K562 (cell line): ENCODE results near the gene GNG14. TPM values are rescaled to one million over a fixed set of nuclear protein-coding genes. Genes with fewer than 3 reads are reported as not detected.

Source experiments
- ATAC-seq: fragments of 200-7000 bp; cut with Tn5 transposase; 3 replicates; pipeline ENCODE4 v1.9.1; 2020; ENCODE audit warnings: moderate library complexity
- BruUV-seq: library from RNA; stranded (reverse); fragments of 400-500 nt; replicated peaks from 2 replicates; lab custom pipeline; 2021; lab: Mats Ljungman, UMichigan
- CTCF ChIA-PET: fragments of 300-600 bp; formaldehyde crosslinking; extraction: SDS; loops from one replicate; lab custom pipeline; 2021; ENCODE audit warnings: low intra/inter-chr PET ratio; lab: Yijun Ruan, JAX
- POLR2A ChIA-PET: fragments of 300-600, 350-650 bp; sonication (Branson Sonifier 250); formaldehyde crosslinking; extraction: SDS; loops from one replicate; lab custom pipeline; 2021; ENCODE audit warnings: antibody characterized with exemption, inconsistent platforms; lab: Yijun Ruan, JAX
- DNase-seq, 4 experiments: peaks; one replicate each; pipeline versions ENCODE4 v3.0.0 to v3.0.0-alpha.2; 2011 to 2018; ENCODE audit warnings: low spot score in 3 of 4, mixed read lengths in 3 of 4; ENCODE audit errors: extremely low read depth in 1 of 4
- FAIRE-seq: peaks from 2 replicates; lab custom pipeline; 2011; peaks lifted over from hg19 to GRCh38; lab: Jason Lieb, UNC
- H2AFZ ChIP-seq: 2 replicates; pipeline ENCODE4 v1.6.0; 2011; ENCODE audit warnings: low read depth, low read length, control low read depth, inconsistent platforms
- H3K27ac ChIP-seq: fragments of 200-600 bp; 3 replicates; pipeline ENCODE4 v1.8.0; 2011; ENCODE audit warnings: low read depth, mild to moderate bottlenecking, control low read depth, inconsistent platforms, low read length, moderate library complexity, mixed read lengths; ENCODE audit errors: extremely low read depth
- H3K27me3 ChIP-seq, 2 experiments: fragments of 300-600 bp in 1 of 2; 2 replicates in 1 of 2; 3 replicates in 1 of 2; pipeline versions ENCODE4 v1.6.0 to v1.8.0; 2011; ENCODE audit warnings: inconsistent platforms in 2 of 2, low read length in 2 of 2, mild to moderate bottlenecking in 1 of 2, mixed read lengths in 1 of 2, moderate library complexity in 1 of 2; ENCODE audit not compliant: control insufficient read depth in 2 of 2, insufficient read depth in 2 of 2
- H3K36me3 ChIP-seq: fragments of 300-600 bp; 3 replicates; pipeline ENCODE4 v1.8.0; 2011; ENCODE audit warnings: mild to moderate bottlenecking, low read length, inconsistent platforms; ENCODE audit not compliant: control insufficient read depth, insufficient read depth
- H3K4me1 ChIP-seq, 2 experiments: fragments of 200-600 bp in 1 of 2; replicated peaks in 1 of 2; 2 replicates in 1 of 2; 3 replicates in 1 of 2; pipeline versions ENCODE4 v1.5.1 to v1.8.0; 2011; ENCODE audit warnings: inconsistent platforms in 2 of 2, low read length in 2 of 2, mild to moderate bottlenecking in 1 of 2, mixed read lengths in 1 of 2, moderate library complexity in 1 of 2; ENCODE audit not compliant: control insufficient read depth in 2 of 2, insufficient read depth in 2 of 2
- H3K4me2 ChIP-seq: 2 replicates; pipeline ENCODE4 v1.6.1; 2011; ENCODE audit warnings: low read length, control low read depth, inconsistent platforms, mixed read lengths; ENCODE audit not compliant: insufficient read depth
- H3K4me3 ChIP-seq: fragments of 200-600 bp; sonication (generic), shearing (Covaris generic); 2 replicates; pipeline ENCODE4 v1.5.1; 2016; ENCODE audit warnings: control low read depth, inconsistent platforms
- H3K79me2 ChIP-seq: fragments of 200-600 bp; 3 replicates; pipeline ENCODE4 v1.8.0; 2011; ENCODE audit warnings: low read length, inconsistent platforms; ENCODE audit not compliant: control insufficient read depth, insufficient read depth
- H3K9ac ChIP-seq, 2 experiments: 2 replicates each; pipeline versions ENCODE4 v1.6.0 to v1.6.1; 2011; ENCODE audit warnings: low read depth in 2 of 2, low read length in 2 of 2, control low read depth in 1 of 2, inconsistent platforms in 1 of 2, mild to moderate bottlenecking in 1 of 2, mixed read lengths in 1 of 2; ENCODE audit not compliant: insufficient read depth in 1 of 2
- H3K9me1 ChIP-seq: one replicate; pipeline ENCODE4 v1.6.0; 2011; ENCODE audit warnings: inconsistent platforms, mild to moderate bottlenecking, low read length, moderate library complexity; ENCODE audit not compliant: control insufficient read depth, insufficient read depth
- H3K9me3 ChIP-seq: replicated peaks from 2 replicates; pipeline ENCODE4 v1.5.1; 2011; ENCODE audit warnings: low read depth, low read length, inconsistent platforms; ENCODE audit not compliant: control insufficient read depth, insufficient read depth
- H4K20me1 ChIP-seq: replicated peaks from 2 replicates; pipeline ENCODE4 v1.6.1; 2011; ENCODE audit warnings: low read length, inconsistent platforms, mixed read lengths; ENCODE audit not compliant: control insufficient read depth, insufficient read depth
- BMI1 ChIP-seq: fragments of 150-350 bp; IDR thresholded peaks from 2 replicates; pipeline ENCODE4 v1.6.1; 2014; ENCODE audit warnings: low read length
- CTCFL ChIP-seq: IDR thresholded peaks from 2 replicates; pipeline ENCODE4 v1.6.1; 2011; ENCODE audit warnings: borderline replicate concordance, low read depth, mild to moderate bottlenecking, moderate library complexity, low read length; ENCODE audit not compliant: insufficient read depth, poor library complexity, severe bottlenecking
- ELF1 ChIP-seq: fragments of 200-800 bp; sonication (Bioruptor generic); IDR thresholded peaks from 2 replicates; pipeline ENCODE4 v1.6.1; 2016; ENCODE audit warnings: missing genetic modification characterization, missing compliant biosample characterization
- FOXM1 ChIP-seq, 2 experiments: fragments of 450-650 bp in 1 of 2; sonication (generic) in 1 of 2; formaldehyde crosslinking in 1 of 2; IDR thresholded peaks; 2 replicates each; pipeline versions ENCODE4 v1.6.1 to v1.9.0; 2017 to 2022; ENCODE audit warnings: low read depth in 2 of 2, mild to moderate bottlenecking in 2 of 2, missing genetic modification reagents in 1 of 2, moderate library complexity in 1 of 2
- HMBOX1 ChIP-seq: sonication (generic); IDR thresholded peaks from 2 replicates; pipeline ENCODE4 v1.6.1; 2016
- IRF9 ChIP-seq: fragments of 450-650 bp; IDR thresholded peaks from 2 replicates; pipeline ENCODE4 v1.6.1; 2016; ENCODE audit warnings: missing biosample characterization, missing genetic modification characterization
- MBD2 ChIP-seq: sonication (generic); IDR thresholded peaks from 2 replicates; pipeline ENCODE4 v1.6.1; 2016; ENCODE audit warnings: low read depth, borderline replicate concordance
- RUNX1 ChIP-seq: sonication (generic); IDR thresholded peaks from 2 replicates; pipeline ENCODE4 v1.6.1; 2016; ENCODE audit warnings: antibody characterized with exemption, low read depth
- SIX5 ChIP-seq, 2 experiments: IDR thresholded peaks; 2 replicates each; pipeline ENCODE4 v1.6.1; 2011; ENCODE audit warnings: low read length in 2 of 2, borderline replicate concordance in 1 of 2, low read depth in 1 of 2, mild to moderate bottlenecking in 1 of 2, moderate library complexity in 1 of 2; ENCODE audit not compliant: insufficient read depth in 1 of 2
- SMC3 ChIP-seq: conservative IDR thresholded peaks from 2 replicates; pipeline ENCODE4 v1.6.1; 2011; ENCODE audit warnings: low read depth, low read length, improper control_type of control experiment; ENCODE audit not compliant: insufficient read depth
- ZNF280A ChIP-seq: fragments of 450-650 bp; IDR thresholded peaks from 2 replicates; pipeline ENCODE4 v1.6.1; 2018; ENCODE audit warnings: mild to moderate bottlenecking, low read depth; ENCODE audit not compliant: partially characterized antibody
- WGBS: fragments of 100-300 bp; shearing (Covaris generic); methylation state at CpG from one replicate; pipeline ENCODE4 v1.1.6; 2016; ENCODE audit warnings: low coverage, mixed read lengths; ENCODE audit not compliant: insufficient coverage; ENCODE audit errors: missing lambda C conversion rate; 5-methylcytosine and 5-hydroxymethylcytosine counted together
- in situ Hi-C: fragments of 300-500 bp; cut with MboI; formaldehyde crosslinking; loops from 4 replicates; pipeline ENCODE4 v1.15.0; 2018; ENCODE audit warnings: inconsistent platforms, mixed read lengths
- intact Hi-C: fragments of 100-400 bp; cut with micrococcal nuclease; formaldehyde crosslinking; loops from 2 replicates; pipeline ENCODE4 v1.14.2; 2022
- polyA plus RNA-seq, 8 experiments: library from polyadenylated mRNA; depleted of rRNA in 4 of 8; stranded (reverse) in 5 of 8; unstranded in 3 of 8; fragments of >200 nt; fragmentation: Nextera tagmentation in 2 of 8; fragmentation: Illumina TruSeq in 1 of 8; extraction: Ambion mirVana in 2 of 8; extraction: Trizol in 1 of 8; gene quantifications; 2 replicates each; pipeline versions ENCODE4 v1.2.1 to v1.2.3, GENCODE V29; 2011 to 2014; ENCODE audit warnings: inconsistent platforms in 1 of 8, missing spikeins in 1 of 8
- total RNA-seq, 7 experiments: library from RNA; depleted of rRNA in 6 of 7; stranded (reverse); fragments of >200 nt in 6 of 7; fragmentation: Illumina TruSeq in 2 of 7; extraction: Trizol in 2 of 7; gene quantifications; 2 replicates each; pipeline versions ENCODE4 v1.2.1 to v1.2.3, GENCODE V29; 2011 to 2021; ENCODE audit warnings: low replicate concordance in 1 of 7
- TF ChIP-seq, protein P1 (sequence below): fragments of 250-450 bp; sonication (Bioruptor Pico); IDR thresholded peaks from 2 replicates; pipeline ENCODE4 v1.5.0; 2021
- TF ChIP-seq, protein P2 (sequence below): sonication (generic); formaldehyde crosslinking; IDR thresholded peaks from 2 replicates; pipeline ENCODE4 v1.5.0; 2020; ENCODE audit warnings: missing genetic modification reagents

The GNG14 gene
- total and polyA plus RNA-seq, 9 of the 15 experiments (the other 6 are each of a cell fraction or from before 2014, with no cell fraction given) = not detected

DNA sequence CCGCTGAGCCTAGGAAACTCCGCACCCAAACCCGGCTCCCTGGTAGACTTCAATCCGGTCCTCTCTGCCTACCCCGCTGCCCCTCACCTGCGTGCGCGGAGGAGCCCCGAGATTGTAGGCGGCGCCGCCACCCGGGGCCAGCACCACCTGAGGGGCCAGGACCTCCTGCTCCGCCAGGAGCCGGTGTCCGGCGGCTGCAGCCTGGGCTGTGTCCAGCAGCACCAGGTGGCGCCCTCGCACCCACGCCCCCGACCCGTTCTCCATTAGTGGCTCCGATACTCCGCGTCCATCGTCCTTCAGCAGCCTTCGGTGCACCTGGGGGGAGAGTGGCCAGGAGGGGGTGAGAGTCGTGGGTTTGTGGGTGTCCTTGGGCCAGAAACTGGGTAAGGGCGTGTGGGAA lies 39.7 kb upstream of the GNG14 start:
- H2AFZ ChIP-seq = peak overlapping the region; percentile 66
- H3K27me3 ChIP-seq = no peaks in the 10 kb centered on the region
- intact Hi-C loops (no loop called here), in situ Hi-C loops (no loop called here)
- H4K20me1 ChIP-seq = no peaks in the 10 kb centered on the region
- FAIRE-seq (no peak), ATAC-seq (peak; percentile 80), DNase-seq (peak; percentile 53 to 55 (median 54))
- H3K27ac ChIP-seq = no peak overlapping the region; the same call in 2 of the 3 replicates
- no peaks in the 10 kb centered on the region; the same call in 2 of the 3 replicates for H3K36me3 ChIP-seq
- peak overlapping the region; percentile 48 for H3K4me3 ChIP-seq
- no TSS peak for BruUV-seq
- H3K9me1 ChIP-seq = no peaks in the 10 kb centered on the region
- WGBS = 53% methylated on average over 17 of the region's 29 CpGs
- H3K9me3 ChIP-seq = no peaks in the 10 kb centered on the region
- H3K4me2 ChIP-seq = peak overlapping the region; percentile 71
- H3K4me1 ChIP-seq = peaks cover 4 to 27% of the 10 kb centered on the region in 2 experiments; a peak in 4 of 5 replicates
- peak overlapping the region in 1 of 2 experiments; percentile 41; a peak in 2 of 4 replicates for H3K9ac ChIP-seq
- ChIA-PET CTCF (no interaction called here), POLR2A (no interaction called here)
- no peaks in the 10 kb centered on the region for H3K79me2 ChIP-seq
- no peak for TF ChIP-seq IRF9
- TF ChIP-seq ELF1 (tag) = no peak
- no peak for TF ChIP-seq ZNF280A
- TF ChIP-seq, protein P1, sequence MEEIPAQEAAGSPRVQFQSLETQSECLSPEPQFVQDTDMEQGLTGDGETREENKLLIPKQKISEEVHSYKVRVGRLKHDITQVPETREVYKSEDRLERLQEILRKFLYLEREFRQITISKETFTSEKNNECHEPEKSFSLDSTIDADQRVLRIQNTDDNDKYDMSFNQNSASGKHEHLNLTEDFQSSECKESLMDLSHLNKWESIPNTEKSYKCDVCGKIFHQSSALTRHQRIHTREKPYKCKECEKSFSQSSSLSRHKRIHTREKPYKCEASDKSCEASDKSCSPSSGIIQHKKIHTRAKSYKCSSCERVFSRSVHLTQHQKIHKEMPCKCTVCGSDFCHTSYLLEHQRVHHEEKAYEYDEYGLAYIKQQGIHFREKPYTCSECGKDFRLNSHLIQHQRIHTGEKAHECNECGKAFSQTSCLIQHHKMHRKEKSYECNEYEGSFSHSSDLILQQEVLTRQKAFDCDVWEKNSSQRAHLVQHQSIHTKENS (CRISPR knock-in tag) = no peak
- TF ChIP-seq HMBOX1 = no peak
- TF ChIP-seq SMC3 = no peak
- peak; percentile 55 for TF ChIP-seq CTCFL
- TF ChIP-seq RUNX1 = no peak
- TF ChIP-seq, protein P2, sequence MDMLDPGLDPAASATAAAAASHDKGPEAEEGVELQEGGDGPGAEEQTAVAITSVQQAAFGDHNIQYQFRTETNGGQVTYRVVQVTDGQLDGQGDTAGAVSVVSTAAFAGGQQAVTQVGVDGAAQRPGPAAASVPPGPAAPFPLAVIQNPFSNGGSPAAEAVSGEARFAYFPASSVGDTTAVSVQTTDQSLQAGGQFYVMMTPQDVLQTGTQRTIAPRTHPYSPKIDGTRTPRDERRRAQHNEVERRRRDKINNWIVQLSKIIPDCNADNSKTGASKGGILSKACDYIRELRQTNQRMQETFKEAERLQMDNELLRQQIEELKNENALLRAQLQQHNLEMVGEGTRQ (CRISPR knock-in tag) = no peak
- TF ChIP-seq MBD2 = 0 out of 2 replicates have a peak, but pooled peaks have one; percentile 13
- TF ChIP-seq BMI1 = no peak
- TF ChIP-seq FOXM1 (IDR thresholded peaks at IDR 0.05; ENCODE audit: low read depth) = no peak
- TF ChIP-seq FOXM1 (CRISPR knock-in tag; IDR thresholded peaks at IDR 0.05; ENCODE audit: low read depth) = no peak
- no peak for TF ChIP-seq SIX5 (IDR thresholded peaks at IDR 0.05; ENCODE audit: borderline replicate concordance in 1 of 2, insufficient read depth in 1 of 2, low read depth in 1 of 2, low read length in 2 of 2)
